Fibroblast of lung (primary cell): ENCODE results near the gene HPS3. TPM values are rescaled to one million over a fixed set of nuclear protein-coding genes. Genes with fewer than 3 reads are reported as not detected.

Experiments used
- DNase-seq, 2 donors: peaks; one replicate each; pipeline versions ENCODE4 v3.0.0 to v3.0.0-alpha.2; 2010; ENCODE audit warnings: low read depth in 2 of 2
- H2AFZ ChIP-seq: 2 replicates; pipeline ENCODE4 v1.5.1; 2012; ENCODE audit warnings: low read length, control low read depth, inconsistent platforms
- H3K27ac ChIP-seq: 2 replicates; pipeline ENCODE4 v1.5.1; 2011; ENCODE audit warnings: low read length, control low read depth; ENCODE audit not compliant: insufficient read depth
- H3K27me3 ChIP-seq: 2 replicates; pipeline ENCODE4 v1.5.1; 2011; ENCODE audit warnings: mild to moderate bottlenecking, low read length; ENCODE audit not compliant: control insufficient read depth, insufficient read depth
- H3K36me3 ChIP-seq: 2 replicates; pipeline ENCODE4 v1.5.1; 2011; ENCODE audit warnings: low read length; ENCODE audit not compliant: control insufficient read depth, insufficient read depth
- H3K4me1 ChIP-seq: 2 replicates; pipeline ENCODE4 v1.5.1; 2011; ENCODE audit warnings: low read length; ENCODE audit not compliant: control insufficient read depth, insufficient read depth; ENCODE audit errors: extremely low read depth
- H3K4me2 ChIP-seq: 2 replicates; pipeline ENCODE4 v1.5.1; 2011; ENCODE audit warnings: low read length, control low read depth; ENCODE audit not compliant: insufficient read depth; ENCODE audit errors: extremely low read depth
- H3K4me3 ChIP-seq, 4 experiments: fragments of 200-600 bp in 1 of 4; sonication (generic) in 1 of 4; replicated peaks in 1 of 4; 2 replicates each; pipeline ENCODE4 v1.5.1; 2011 to 2016; ENCODE audit warnings: low read length in 4 of 4, low read depth in 3 of 4, mild to moderate bottlenecking in 3 of 4, control low read depth in 2 of 4, inconsistent platforms in 1 of 4, mixed read lengths in 1 of 4; ENCODE audit not compliant: insufficient read depth in 1 of 4; ENCODE audit errors: control extremely low read depth in 1 of 4
- H3K79me2 ChIP-seq: 2 replicates; pipeline ENCODE4 v1.5.1; 2012; ENCODE audit warnings: mild to moderate bottlenecking, low read length, inconsistent platforms; ENCODE audit not compliant: control insufficient read depth, insufficient read depth
- H3K9ac ChIP-seq: 2 replicates; pipeline ENCODE4 v1.5.1; 2011; ENCODE audit warnings: mild to moderate bottlenecking, low read length, control low read depth; ENCODE audit not compliant: insufficient read depth
- H3K9me3 ChIP-seq: 2 replicates; pipeline ENCODE4 v1.5.1; 2012; ENCODE audit warnings: low read depth, low read length; ENCODE audit not compliant: control insufficient read depth, insufficient read depth
- H4K20me1 ChIP-seq: 2 replicates; pipeline ENCODE4 v1.5.1; 2011; ENCODE audit warnings: low read length; ENCODE audit not compliant: control insufficient read depth, insufficient read depth; ENCODE audit errors: extremely low read depth
- CTCF ChIP-seq, 2 donors: IDR thresholded peaks in 1 of 2; conservative IDR thresholded peaks in 1 of 2; 1 replicate in 1 of 2; 2 replicates in 1 of 2; pipeline ENCODE4 v1.5.1; 2011 to 2012; ENCODE audit warnings: low read length in 2 of 2, control low read depth in 1 of 2, inconsistent platforms in 1 of 2, low read depth in 1 of 2, mild to moderate bottlenecking in 1 of 2
- EZH2 ChIP-seq: IDR thresholded peaks from 2 replicates; pipeline ENCODE4 v1.5.1; 2012; ENCODE audit warnings: low read length, control low read depth, mild to moderate bottlenecking; ENCODE audit errors: missing control alignments
- polyA plus RNA-seq, 2 donors: library from polyadenylated mRNA; depleted of rRNA in 1 of 2; stranded (reverse) in 1 of 2; unstranded in 1 of 2; fragments of >200 nt; gene quantifications; 2 replicates each; pipeline ENCODE4 v1.2.1, GENCODE V29; 2011 to 2012; ENCODE audit warnings: missing spikeins in 1 of 2
- total RNA-seq: library from RNA; depleted of rRNA; stranded (reverse); fragments of >200 nt; gene quantifications from 2 replicates; pipeline ENCODE4 v1.2.1, GENCODE V29; 2014

The HPS3 gene
- total and polyA plus RNA-seq, 2 donors (not counting 1 experiment from before 2014, with no cell fraction given) = 31.0 to 33.4 TPM

GRCh38 chr3:149209431-149209830 lies 80.0 kb downstream of the HPS3 start:
- Histone ChIP-seq H4K20me1 (no peaks in the 10 kb centered on the region), H3K79me2 (no peaks in the 10 kb centered on the region), H3K4me1 (no peaks in the 10 kb centered on the region), H2AFZ (no peak overlapping the region), H3K9me3 (no peaks in the 10 kb centered on the region), H3K4me3 (no peak overlapping the region), H3K9ac (no peak overlapping the region), H3K27me3 (no peaks in the 10 kb centered on the region), H3K4me2 (no peak overlapping the region), H3K36me3 (no peaks in the 10 kb centered on the region), H3K27ac (no peak overlapping the region)
- DNase-seq = no peak
- TF ChIP-seq CTCF (conservative IDR thresholded peaks at IDR 0.05 in 1 of 2, IDR thresholded peaks at IDR 0.05 in 1 of 2; ENCODE audit: low read depth in 1 of 2, low read length in 2 of 2) (no peak), EZH2 (no peak)

GRCh38 chr3:149212386-149212785 lies 82.9 kb downstream of the HPS3 start:
- DNase-seq = no peak
- Histone ChIP-seq H3K4me2 (no peak overlapping the region), H3K27me3 (no peaks in the 10 kb centered on the region), H3K9ac (no peak overlapping the region), H3K4me1 (no peaks in the 10 kb centered on the region), H3K27ac (no peak overlapping the region), H3K79me2 (no peaks in the 10 kb centered on the region), H3K4me3 (no peak overlapping the region), H3K9me3 (no peaks in the 10 kb centered on the region), H4K20me1 (no peaks in the 10 kb centered on the region), H2AFZ (no peak overlapping the region), H3K36me3 (no peaks in the 10 kb centered on the region)
- TF ChIP-seq CTCF (conservative IDR thresholded peaks at IDR 0.05 in 1 of 2, IDR thresholded peaks at IDR 0.05 in 1 of 2; ENCODE audit: low read depth in 1 of 2, low read length in 2 of 2) = no peak

- H3K27me3 ChIP-seq = no peaks in the 10 kb centered on the region
- DNase-seq = no peak
- H3K9ac ChIP-seq = no peak overlapping the region
- TF ChIP-seq EZH2 (no peak), CTCF (conservative IDR thresholded peaks at IDR 0.05 in 1 of 2, IDR thresholded peaks at IDR 0.05 in 1 of 2; ENCODE audit: low read depth in 1 of 2, low read length in 2 of 2) (no peak)
- no peaks in the 10 kb centered on the region for H3K79me2 ChIP-seq
- H3K27ac ChIP-seq = no peak overlapping the region
- H4K20me1 ChIP-seq = no peaks in the 10 kb centered on the region
- H3K36me3 ChIP-seq = no peaks in the 10 kb centered on the region
- H3K4me1 ChIP-seq = no peaks in the 10 kb centered on the region
- H3K9me3 ChIP-seq = no peaks in the 10 kb centered on the region
- H2AFZ ChIP-seq = no peak overlapping the region
- H3K4me2 ChIP-seq = no peak overlapping the region
- H3K4me3 ChIP-seq = no peak overlapping the region
These were observed 85.3 kb downstream of the HPS3 start for GRCh38 chr3:149214702-149215101.
